Common myeloid progenitor, CD34-positive (primary cell): ENCODE results near the gene TNFAIP2.

Experiments
- CTCF ChIA-PET: fragments of 350-600 bp; sonication (Branson Sonifier 250); formaldehyde crosslinking; loops from one replicate; lab custom pipeline; 2021; ENCODE audit warnings: antibody characterized with exemption; lab: Charles Lee
- POLR2A ChIA-PET: fragments of 350-600 bp; sonication (Branson Sonifier 250); formaldehyde crosslinking; loops from one replicate; lab custom pipeline; 2021; ENCODE audit warnings: antibody characterized with exemption; lab: Charles Lee
- DNase-seq, 3 donors: peaks; one replicate each; pipeline versions ENCODE4 v3.0.0 to v3.0.0-alpha.2; 2013
- H3K27ac ChIP-seq, 2 experiments: 1 replicate in 1 of 2; 2 replicates in 1 of 2; pipeline ENCODE4 v1.7.0; 2013; ENCODE audit warnings: inconsistent platforms in 2 of 2, low read length in 2 of 2, mild to moderate bottlenecking in 2 of 2, low read depth in 1 of 2, moderate library complexity in 1 of 2; ENCODE audit not compliant: severe bottlenecking in 2 of 2, insufficient read depth in 1 of 2, poor library complexity in 1 of 2
- H3K27me3 ChIP-seq, 5 experiments: replicated peaks in 2 of 5; 1 replicate in 3 of 5; 2 replicates in 2 of 5; pipeline versions ENCODE4 v1.6.1 to v1.7.0; 2013; ENCODE audit warnings: low read length in 4 of 5, mild to moderate bottlenecking in 2 of 5, moderate library complexity in 2 of 5, inconsistent platforms in 1 of 5; ENCODE audit not compliant: insufficient read depth in 5 of 5, control insufficient read depth in 4 of 5
- H3K36me3 ChIP-seq, 4 experiments: 1 replicate in 2 of 4; 2 replicates in 2 of 4; pipeline versions ENCODE4 v1.6.1 to v1.7.0; 2013; ENCODE audit warnings: low read length in 3 of 4, control low read depth in 1 of 4, mild to moderate bottlenecking in 1 of 4; ENCODE audit not compliant: control insufficient read depth in 4 of 4, insufficient read depth in 4 of 4
- H3K4me1 ChIP-seq, 4 experiments: 1 replicate in 3 of 4; 2 replicates in 1 of 4; pipeline versions ENCODE4 v1.6.1 to v1.7.1; 2013; ENCODE audit warnings: low read length in 3 of 4, mild to moderate bottlenecking in 3 of 4, control low read depth in 1 of 4, inconsistent platforms in 1 of 4, moderate library complexity in 1 of 4; ENCODE audit not compliant: control insufficient read depth in 4 of 4, insufficient read depth in 4 of 4; ENCODE audit errors: control extremely low read depth in 1 of 4
- H3K4me3 ChIP-seq, 7 experiments: 1 replicate in 4 of 7; 2 replicates in 3 of 7; pipeline versions ENCODE4 v1.5.1 to v1.7.0; 2013; ENCODE audit warnings: mild to moderate bottlenecking in 7 of 7, low read length in 6 of 7, moderate library complexity in 6 of 7, inconsistent platforms in 2 of 7, low read depth in 2 of 7, control low read depth in 1 of 7; ENCODE audit not compliant: insufficient read depth in 4 of 7, control insufficient read depth in 1 of 7; ENCODE audit errors: extremely low read depth in 1 of 7
- H3K9me3 ChIP-seq, 5 experiments: 1 replicate in 4 of 5; 2 replicates in 1 of 5; pipeline versions ENCODE4 v1.6.1 to v1.7.1; 2013; ENCODE audit warnings: low read length in 4 of 5, mild to moderate bottlenecking in 2 of 5, inconsistent platforms in 1 of 5, low read depth in 1 of 5, moderate library complexity in 1 of 5; ENCODE audit not compliant: control insufficient read depth in 4 of 5, insufficient read depth in 2 of 5; ENCODE audit errors: control extremely low read depth in 1 of 5
- WGBS: methylation state at CpG from one replicate; pipeline ENCODE4 v1.1.5; 2013; ENCODE audit not compliant: insufficient coverage; 5-methylcytosine and 5-hydroxymethylcytosine counted together

The TNFAIP2 gene

DNA sequence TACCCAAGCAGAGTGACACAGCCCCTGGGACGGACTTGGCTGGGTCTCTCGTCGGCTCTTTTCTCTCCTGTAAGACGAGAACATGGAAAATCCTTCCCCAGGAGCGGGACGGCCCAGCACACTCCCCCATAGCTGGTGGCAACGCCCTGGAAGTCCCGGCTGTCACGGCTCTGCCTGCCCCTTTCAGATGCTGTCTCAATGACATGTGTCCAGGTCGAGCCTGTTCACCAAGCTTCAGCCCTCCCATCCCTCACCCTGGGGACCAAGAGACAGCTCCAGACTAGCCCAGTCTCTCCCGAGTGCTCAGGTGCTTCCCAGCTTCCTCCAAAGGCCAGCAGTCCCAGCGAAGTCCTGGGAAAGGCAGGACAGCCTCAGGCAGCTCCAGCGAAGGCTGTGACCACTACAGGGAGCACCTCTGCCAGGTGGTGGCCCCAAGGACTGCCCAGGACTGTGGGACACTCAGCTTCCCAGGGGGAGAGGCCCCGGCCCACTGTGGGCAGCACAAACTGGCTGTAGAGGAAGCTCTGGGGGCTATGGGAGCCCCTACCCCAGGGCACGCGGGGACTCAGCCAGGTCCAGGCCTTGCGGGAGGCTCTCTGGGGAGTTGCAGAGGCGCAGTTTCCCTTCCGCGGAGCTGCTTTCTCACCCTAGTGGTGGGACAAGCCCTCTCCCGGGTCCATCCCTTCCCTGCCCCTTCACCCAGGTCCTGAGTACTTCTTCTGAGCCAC lies 33.6 kb downstream of the TNFAIP2 start:
- H3K4me3 ChIP-seq = no peak overlapping the region
- H3K9me3 ChIP-seq = peaks cover 0 to under 1% (median 0%) of the 10 kb centered on the region in 5 experiments
- 87% methylated on average over 19 of the region's 21 CpGs for whole genome bisulfite sequencing
- POLR2A ChIA-PET = interaction anchor here (0.5 kb wide), 1 partner anchor 430 kb away, joined by 3 read pairs; no protein-coding TSS in a partner anchor
- no peaks in the 10 kb centered on the region for H3K36me3 ChIP-seq
- no peak for DNase-seq
- H3K27ac ChIP-seq = no peak overlapping the region
- H3K27me3 ChIP-seq = peaks cover 0 to 8% (median 0%) of the 10 kb centered on the region in 5 experiments
- H3K4me1 ChIP-seq = no peaks in the 10 kb centered on the region
- CTCF ChIA-PET = interaction anchor here (0.9 to 1.5 kb wide), 3 partner anchors 12 to 52 kb away, joined by 3 to 6 read pairs (median 4); no protein-coding TSS in a partner anchor

DNA sequence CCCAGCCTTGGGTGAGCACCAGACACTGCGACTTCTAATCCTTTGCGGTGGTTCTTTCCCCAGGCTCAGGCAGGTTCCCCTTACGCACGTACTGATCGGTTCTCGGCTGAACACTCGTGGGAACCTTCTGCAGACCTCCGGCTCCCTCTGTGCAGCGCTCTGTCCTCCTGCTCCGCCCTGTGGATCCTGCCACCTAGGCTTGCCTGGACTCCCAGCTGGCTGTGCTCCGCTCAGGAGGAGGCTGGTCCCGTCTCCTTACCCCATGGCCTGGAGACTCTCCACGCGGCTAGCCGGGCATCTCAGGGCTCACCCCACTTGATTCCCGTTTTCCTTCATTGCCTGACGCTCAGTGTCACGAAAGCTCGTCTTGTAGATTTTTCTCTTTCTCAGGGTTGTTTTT lies 34.7 kb downstream of the TNFAIP2 start:
- no peaks in the 10 kb centered on the region for H3K4me1 ChIP-seq
- peaks cover 0 to 9% (median 0%) of the 10 kb centered on the region in 5 experiments for H3K27me3 ChIP-seq
- no peak for DNase-seq
- no peak overlapping the region for H3K27ac ChIP-seq
- CTCF ChIA-PET = interaction anchor here (1.1 kb wide), 1 partner anchor 11 kb away, joined by 4 read pairs; no protein-coding TSS in a partner anchor
- WGBS = 100% methylated on average over 11 of the region's 19 CpGs
- no peak overlapping the region for H3K4me3 ChIP-seq
- no peaks in the 10 kb centered on the region for H3K36me3 ChIP-seq
- POLR2A ChIA-PET = no interaction called here
- H3K9me3 ChIP-seq = peaks cover 0 to 9% (median 3%) of the 10 kb centered on the region in 5 experiments

DNA sequence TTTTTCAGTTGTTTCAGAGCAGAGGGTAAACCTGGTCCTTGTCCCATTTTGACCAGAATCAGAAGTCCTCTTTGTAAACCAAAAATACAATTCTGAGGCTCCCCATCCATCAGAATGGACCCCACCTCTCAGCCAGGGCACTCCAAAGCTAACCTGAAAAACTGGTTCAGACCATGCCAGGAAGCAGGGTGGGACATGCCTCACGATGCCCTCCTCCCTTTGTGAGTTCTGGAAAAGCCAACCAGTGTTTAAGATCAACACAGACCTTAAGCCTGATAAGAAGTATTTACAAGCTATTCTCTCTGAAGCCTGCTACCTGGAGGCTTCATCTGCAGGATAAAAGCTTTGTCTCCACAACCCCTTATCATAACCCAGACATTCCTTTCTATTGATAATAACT lies 35.4 kb downstream of the TNFAIP2 start:
- Histone ChIP-seq H3K9me3 (peaks cover 0 to 9% (median 3%) of the 10 kb centered on the region in 5 experiments), H3K27me3 (peaks cover 0 to 12% (median 0%) of the 10 kb centered on the region in 5 experiments), H3K27ac (no peak overlapping the region), H3K4me3 (no peak overlapping the region), H3K4me1 (no peaks in the 10 kb centered on the region), H3K36me3 (no peaks in the 10 kb centered on the region)
- POLR2A ChIA-PET = no interaction called here
- no peak for DNase-seq
- CTCF ChIA-PET = no interaction called here
- 58% methylated on average over 1 of the region's 1 CpG for WGBS

DNA sequence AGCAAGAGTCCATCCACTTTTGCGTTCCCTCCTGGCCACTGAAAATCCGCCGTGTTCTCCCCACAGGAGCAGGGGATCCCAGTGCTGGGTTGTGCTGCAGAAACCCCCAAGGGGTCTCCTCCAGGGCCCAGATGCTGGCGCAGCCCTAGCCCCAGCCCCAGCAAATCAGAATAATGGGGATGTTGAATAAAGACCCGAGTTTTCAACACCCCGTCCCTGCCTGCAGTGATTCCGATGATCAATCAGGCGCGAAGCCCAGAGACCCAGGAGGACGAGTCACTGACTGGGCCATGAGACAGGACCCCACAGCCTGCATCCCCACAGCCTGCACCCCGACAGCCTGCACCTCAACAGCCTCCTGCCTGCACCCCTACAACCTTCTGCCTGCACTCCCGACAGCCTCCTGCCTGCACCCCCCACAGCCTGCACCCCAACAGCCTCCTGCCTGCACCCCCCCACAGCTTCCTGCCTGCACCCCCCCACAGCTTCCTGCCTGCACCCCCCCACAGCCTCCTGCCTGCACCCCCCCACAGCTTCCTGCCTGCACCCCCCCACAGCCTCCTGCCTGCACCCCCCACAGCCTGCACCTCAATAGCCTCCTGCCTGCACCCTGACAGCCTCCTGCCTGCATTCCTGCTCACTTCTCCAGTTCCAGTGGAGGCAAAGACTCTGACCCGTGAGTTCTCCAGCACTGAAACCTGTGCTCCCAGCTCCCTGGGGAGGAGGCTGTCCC lies 37.2 kb downstream of the TNFAIP2 start:
- H3K27me3 ChIP-seq = peaks cover 0 to 12% (median 0%) of the 10 kb centered on the region in 5 experiments
- no peak overlapping the region for H3K27ac ChIP-seq
- POLR2A ChIA-PET = no interaction called here
- H3K4me1 ChIP-seq = no peaks in the 10 kb centered on the region
- no peaks in the 10 kb centered on the region for H3K36me3 ChIP-seq
- CTCF ChIA-PET = interaction anchor here (1.6 kb wide), 1 partner anchor 10 kb away, joined by 4 read pairs; no protein-coding TSS in a partner anchor
- 100% methylated on average over 8 of the region's 13 CpGs for WGBS
- H3K9me3 ChIP-seq = peaks cover 0 to 14% (median 3%) of the 10 kb centered on the region in 5 experiments
- H3K4me3 ChIP-seq = no peak overlapping the region
- DNase-seq = no peak

DNA sequence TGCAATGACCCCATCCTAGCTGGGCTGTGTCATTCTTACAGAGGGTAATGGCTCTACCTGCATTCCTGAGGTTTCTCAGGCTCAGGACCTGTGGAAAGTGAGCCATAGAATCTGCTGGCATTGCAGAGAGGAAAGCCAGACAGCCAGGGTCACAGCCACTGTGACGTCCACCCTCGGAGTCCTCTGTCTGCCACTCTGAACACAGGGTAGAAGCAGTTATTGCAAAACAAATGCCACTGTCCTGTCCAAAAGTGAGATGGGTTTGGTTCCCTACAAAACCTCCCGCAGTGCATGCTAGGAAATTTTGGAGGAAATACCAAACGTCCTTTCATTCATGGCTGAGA lies 37.8 kb downstream of the TNFAIP2 start:
- 89% methylated on average over 4 of the region's 4 CpGs for WGBS
- H3K36me3 ChIP-seq = no peaks in the 10 kb centered on the region
- H3K27ac ChIP-seq = no peak overlapping the region
- peaks cover 0 to 14% (median 3%) of the 10 kb centered on the region in 5 experiments for H3K9me3 ChIP-seq
- peaks cover 0 to 12% (median 0%) of the 10 kb centered on the region in 5 experiments for H3K27me3 ChIP-seq
- CTCF ChIA-PET = interaction anchor here (1.6 kb wide), 1 partner anchor 9 kb away, joined by 4 read pairs; no protein-coding TSS in a partner anchor
- H3K4me1 ChIP-seq = no peaks in the 10 kb centered on the region
- no peak for DNase-seq
- H3K4me3 ChIP-seq = no peak overlapping the region
- POLR2A ChIA-PET = no interaction called here

- CTCF ChIA-PET = interaction anchor here (0.6 to 2.1 kb wide), 2 partner anchors 21 to 553 kb away, joined by 3 to 6 read pairs; no protein-coding TSS in a partner anchor
- no peaks in the 10 kb centered on the region for H3K36me3 ChIP-seq
- WGBS = 95% methylated on average over 4 of the region's 5 CpGs
- peaks cover 2 to 25% (median 4%) of the 10 kb centered on the region in 5 experiments for H3K9me3 ChIP-seq
- H3K27ac ChIP-seq = no peak overlapping the region
- POLR2A ChIA-PET = no interaction called here
- peaks cover 0 to 10% (median 0%) of the 10 kb centered on the region in 5 experiments for H3K27me3 ChIP-seq
- H3K4me1 ChIP-seq = no peaks in the 10 kb centered on the region
- DNase-seq = no peak
- H3K4me3 ChIP-seq = no peak overlapping the region
These were observed 39.9 kb downstream of the TNFAIP2 start for GRCh38 chr14:103163199-103163598.
